ENCODE results near the gene TMED6. TPM values are rescaled to one million over a fixed set of nuclear protein-coding genes. Genes with fewer than 3 reads are reported as not detected.

TMED6 gene
- total and polyA plus RNA-seq, 2 donors (not counting 1 experiment from before 2014, with no cell fraction given): 0.08 TPM; not detected in 1

DNA sequence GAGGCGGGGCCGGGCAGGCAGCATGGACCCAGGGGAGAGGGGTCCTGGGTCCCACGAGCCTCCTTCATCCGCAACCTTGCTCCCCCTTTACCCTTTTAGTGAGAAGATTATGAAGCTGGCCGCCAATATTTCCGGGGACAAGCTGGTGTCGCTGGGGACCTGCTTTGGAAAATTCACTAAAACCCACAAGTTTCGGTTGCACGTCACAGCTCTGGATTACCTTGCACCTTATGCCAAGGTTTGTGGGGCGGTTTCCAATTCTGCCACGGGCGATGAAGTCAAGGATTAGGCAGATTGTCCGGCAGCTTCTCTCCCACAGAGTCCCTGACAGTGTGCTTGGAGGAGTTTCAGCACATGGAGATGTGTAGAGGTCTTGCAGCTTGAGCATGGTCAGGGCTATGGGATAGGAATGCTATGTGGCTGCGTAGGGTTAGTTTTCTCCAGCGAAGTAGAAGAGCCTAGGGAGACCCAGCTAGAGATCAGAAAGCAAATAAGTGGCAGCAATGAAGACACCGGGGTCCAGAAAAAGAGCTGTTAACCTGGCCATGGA, 11.4 kb downstream of the TMED6 start:
- Histone ChIP-seq H3K4me3 (replicated peaks in 1 of 4; ENCODE audit: control extremely low read depth in 1 of 4, insufficient read depth in 1 of 4, low read depth in 3 of 4, low read length in 4 of 4) (peak overlapping the region; percentile 40 to 88 (median 80)), H2AFZ (ENCODE audit: low read length) (peak overlapping the region; percentile 66), H3K4me1 (ENCODE audit: control insufficient read depth, extremely low read depth, insufficient read depth, low read length) (peaks cover 6% of the 10 kb centered on the region), H3K9me3 (ENCODE audit: control insufficient read depth, insufficient read depth, low read depth, low read length) (no peaks in the 10 kb centered on the region), H3K27me3 (ENCODE audit: control insufficient read depth, insufficient read depth, low read length) (no peaks in the 10 kb centered on the region), H3K79me2 (ENCODE audit: control insufficient read depth, insufficient read depth, low read length) (peaks cover 39% of the 10 kb centered on the region), H3K27ac (ENCODE audit: insufficient read depth, low read length) (peak overlapping the region; percentile 80), H3K9ac (ENCODE audit: insufficient read depth, low read length) (peak overlapping the region; percentile 77), H3K36me3 (ENCODE audit: control insufficient read depth, insufficient read depth, low read length) (peaks cover 9% of the 10 kb centered on the region), H3K4me2 (ENCODE audit: extremely low read depth, insufficient read depth, low read length) (peak overlapping the region; percentile 80), H4K20me1 (ENCODE audit: control insufficient read depth, extremely low read depth, insufficient read depth, low read length) (no peaks in the 10 kb centered on the region)
- TF ChIP-seq, protein P1, sequence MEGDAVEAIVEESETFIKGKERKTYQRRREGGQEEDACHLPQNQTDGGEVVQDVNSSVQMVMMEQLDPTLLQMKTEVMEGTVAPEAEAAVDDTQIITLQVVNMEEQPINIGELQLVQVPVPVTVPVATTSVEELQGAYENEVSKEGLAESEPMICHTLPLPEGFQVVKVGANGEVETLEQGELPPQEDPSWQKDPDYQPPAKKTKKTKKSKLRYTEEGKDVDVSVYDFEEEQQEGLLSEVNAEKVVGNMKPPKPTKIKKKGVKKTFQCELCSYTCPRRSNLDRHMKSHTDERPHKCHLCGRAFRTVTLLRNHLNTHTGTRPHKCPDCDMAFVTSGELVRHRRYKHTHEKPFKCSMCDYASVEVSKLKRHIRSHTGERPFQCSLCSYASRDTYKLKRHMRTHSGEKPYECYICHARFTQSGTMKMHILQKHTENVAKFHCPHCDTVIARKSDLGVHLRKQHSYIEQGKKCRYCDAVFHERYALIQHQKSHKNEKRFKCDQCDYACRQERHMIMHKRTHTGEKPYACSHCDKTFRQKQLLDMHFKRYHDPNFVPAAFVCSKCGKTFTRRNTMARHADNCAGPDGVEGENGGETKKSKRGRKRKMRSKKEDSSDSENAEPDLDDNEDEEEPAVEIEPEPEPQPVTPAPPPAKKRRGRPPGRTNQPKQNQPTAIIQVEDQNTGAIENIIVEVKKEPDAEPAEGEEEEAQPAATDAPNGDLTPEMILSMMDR (conservative IDR thresholded peaks at IDR 0.05 in 1 of 2, IDR thresholded peaks at IDR 0.05 in 1 of 2; ENCODE audit: low read depth in 1 of 2, low read length in 2 of 2): no peak
- no peak for TF ChIP-seq EZH2 (IDR thresholded peaks at IDR 0.05; ENCODE audit: low read length, missing control alignments)
- DNase-seq (ENCODE audit: low read depth in 2 of 2): peak in 1 of 2 donors; percentile 22

- Histone ChIP-seq H2AFZ (ENCODE audit: low read length) (peak within 1 kb of the TSS; percentile 66), H3K27me3 (ENCODE audit: control insufficient read depth, insufficient read depth, low read length) (no peaks in the 10 kb centered on the region), H3K27ac (ENCODE audit: insufficient read depth, low read length) (peak within 1 kb of the TSS; percentile 80), H3K4me1 (ENCODE audit: control insufficient read depth, extremely low read depth, insufficient read depth, low read length) (peaks cover 6% of the 10 kb centered on the region), H4K20me1 (ENCODE audit: control insufficient read depth, extremely low read depth, insufficient read depth, low read length) (no peaks in the 10 kb centered on the region), H3K9ac (ENCODE audit: insufficient read depth, low read length) (peak within 1 kb of the TSS; percentile 77), H3K36me3 (ENCODE audit: control insufficient read depth, insufficient read depth, low read length) (peaks cover 15% of the 10 kb centered on the region), H3K4me2 (ENCODE audit: extremely low read depth, insufficient read depth, low read length) (peak within 1 kb of the TSS; percentile 96), H3K4me3 (replicated peaks in 1 of 4; ENCODE audit: control extremely low read depth in 1 of 4, insufficient read depth in 1 of 4, low read depth in 3 of 4, low read length in 4 of 4) (peak within 1 kb of the TSS; percentile 40 to 88 (median 80)), H3K79me2 (ENCODE audit: control insufficient read depth, insufficient read depth, low read length) (peaks cover 39% of the 10 kb centered on the region), H3K9me3 (ENCODE audit: control insufficient read depth, insufficient read depth, low read depth, low read length) (no peaks in the 10 kb centered on the region)
- DNase-seq (ENCODE audit: low read depth in 2 of 2): peak; percentile 98 to 99
- TF ChIP-seq, protein P1 (conservative IDR thresholded peaks at IDR 0.05 in 1 of 2, IDR thresholded peaks at IDR 0.05 in 1 of 2; ENCODE audit: low read depth in 1 of 2, low read length in 2 of 2): peak; percentile 73 to 84
- no peak for TF ChIP-seq EZH2 (IDR thresholded peaks at IDR 0.05; ENCODE audit: low read length, missing control alignments)
Observed at GRCh38 chr16:69339289-69340094, 12.1 kb downstream of the TMED6 start, which contains the start of the genes COG8 and NIP7. Gene COG8 (minus strand): TSS chr16:69339564. CDS start chr16:69339552, 12 bp downstream. Gene NIP7 (plus strand): TSS chr16:69339772. CDS start chr16:69339830, 58 bp downstream.

DNA sequence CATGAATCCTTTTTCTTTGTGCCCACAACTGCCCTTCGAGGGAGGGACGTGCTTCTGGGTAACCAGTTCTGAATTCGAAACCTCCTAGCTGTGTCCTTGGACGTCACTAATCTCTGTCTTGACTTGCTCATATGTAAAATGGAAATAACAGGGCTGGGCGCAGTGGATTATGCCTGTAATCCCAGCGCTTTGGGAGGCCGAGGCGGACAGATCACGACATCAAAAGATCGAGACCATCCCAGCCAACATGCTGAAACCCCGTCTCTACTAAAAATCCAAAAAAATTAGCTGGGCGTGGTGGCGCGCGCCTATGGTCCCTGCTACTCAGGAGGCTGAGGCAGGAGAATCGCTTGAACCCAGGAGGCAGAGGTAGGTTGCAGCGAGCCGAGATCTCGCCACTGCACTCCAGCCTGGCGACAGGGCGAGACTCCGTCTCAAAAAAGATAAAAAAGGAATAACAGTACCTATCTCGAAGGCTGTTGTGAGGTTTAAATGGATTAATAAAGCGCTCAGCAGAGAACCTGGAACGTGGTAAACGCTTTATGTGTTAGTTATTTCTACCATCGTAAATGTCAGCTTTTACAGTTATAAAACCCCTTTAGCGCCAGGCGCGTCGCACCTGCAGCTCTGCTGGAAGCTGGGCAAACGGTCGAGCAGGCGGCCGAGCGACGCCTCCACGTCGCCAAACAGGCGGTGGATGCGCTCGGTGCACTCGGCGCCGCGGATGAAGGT, 12.9 kb downstream of the TMED6 start:
- Histone ChIP-seq H4K20me1 (ENCODE audit: control insufficient read depth, extremely low read depth, insufficient read depth, low read length) (no peaks in the 10 kb centered on the region), H3K4me3 (replicated peaks in 1 of 4; ENCODE audit: control extremely low read depth in 1 of 4, insufficient read depth in 1 of 4, low read depth in 3 of 4, low read length in 4 of 4) (peak overlapping the region; percentile 40 to 88 (median 80)), H3K4me1 (ENCODE audit: control insufficient read depth, extremely low read depth, insufficient read depth, low read length) (peaks cover 6% of the 10 kb centered on the region), H3K36me3 (ENCODE audit: control insufficient read depth, insufficient read depth, low read length) (peaks cover 18% of the 10 kb centered on the region), H3K79me2 (ENCODE audit: control insufficient read depth, insufficient read depth, low read length) (peaks cover 39% of the 10 kb centered on the region), H3K9me3 (ENCODE audit: control insufficient read depth, insufficient read depth, low read depth, low read length) (no peaks in the 10 kb centered on the region), H3K27ac (ENCODE audit: insufficient read depth, low read length) (peak overlapping the region; percentile 80), H2AFZ (ENCODE audit: low read length) (peak overlapping the region; percentile 37), H3K27me3 (ENCODE audit: control insufficient read depth, insufficient read depth, low read length) (no peaks in the 10 kb centered on the region), H3K4me2 (ENCODE audit: extremely low read depth, insufficient read depth, low read length) (peak overlapping the region; percentile 96), H3K9ac (ENCODE audit: insufficient read depth, low read length) (peak overlapping the region; percentile 73)
- TF ChIP-seq EZH2 (IDR thresholded peaks at IDR 0.05; ENCODE audit: low read length, missing control alignments): no peak
- TF ChIP-seq, protein P1 (conservative IDR thresholded peaks at IDR 0.05 in 1 of 2, IDR thresholded peaks at IDR 0.05 in 1 of 2; ENCODE audit: low read depth in 1 of 2, low read length in 2 of 2): no peak
- no peak for DNase-seq (ENCODE audit: low read depth in 2 of 2)

Data from fibroblast of lung (primary cell).